ENCODE results near the gene RBM18. TPM values are rescaled to one million over a fixed set of nuclear protein-coding genes. Genes with fewer than 3 reads are reported as not detected.

Gene RBM18
- total and polyA plus RNA-seq, 4 experiments from 2014 or later: 15.4 to 23.8 (median 21.3) TPM

DNA sequence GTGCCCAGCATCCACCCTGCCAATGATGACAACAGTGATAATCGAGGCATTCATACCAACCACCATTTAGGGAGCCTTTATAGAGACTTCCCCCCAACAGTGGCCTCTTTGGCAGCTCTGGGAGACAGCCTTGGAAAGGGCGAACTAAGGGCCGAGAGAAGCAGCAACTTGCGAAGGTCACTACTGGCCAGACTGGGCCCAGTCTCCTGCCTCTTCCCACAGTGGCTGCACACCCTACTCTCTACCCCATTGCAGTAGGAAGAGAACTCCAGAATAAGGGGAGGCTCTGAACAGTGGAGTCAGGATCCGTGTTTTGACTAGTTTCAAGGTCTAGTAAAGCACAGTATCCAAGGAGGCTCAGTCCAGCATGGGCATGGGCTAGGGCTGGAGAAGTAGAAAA lies 41.2 kb downstream of the RBM18 start:
- no peaks in the 10 kb centered on the region for H3K9me3 ChIP-seq (ENCODE audit: control insufficient read depth in 1 of 2, low read length in 2 of 2)
- intact Hi-C loops (cut with micrococcal nuclease): no loop called here
- H3K27ac ChIP-seq (ENCODE audit: low read depth, low read length): no peak overlapping the region
- peaks cover 10% of the 10 kb centered on the region for H3K4me1 ChIP-seq (ENCODE audit: insufficient read depth, low read length)
- H3K27me3 ChIP-seq (ENCODE audit: insufficient read depth, low read length): peaks cover 29% of the 10 kb centered on the region
- ChIA-PET POLR2A (ENCODE audit: partially characterized antibody) (no interaction called here), CTCF (ENCODE audit: partially characterized antibody) (no interaction called here)
- Mint-ChIP-seq H3K27ac (peak overlapping the region in 1 of 7 donors; percentile 6), H3K27me3 (peaks cover 63 to 70% of the 10 kb centered on the region in 2 donors), H3K9me3 (no peaks in the 10 kb centered on the region), H3K36me3 (no peaks in the 10 kb centered on the region), H3K4me3 (peak overlapping the region in 1 of 8 donors; percentile 20), H3K4me1 (peaks cover 9 to 39% (median 23%) of the 10 kb centered on the region in 4 donors)
- no peaks in the 10 kb centered on the region for H3K36me3 ChIP-seq (ENCODE audit: insufficient read depth, low read length)
- H3K4me3 ChIP-seq (ENCODE audit: low read length in 2 of 2): no peak overlapping the region
- no peak for DNase-seq

DNA sequence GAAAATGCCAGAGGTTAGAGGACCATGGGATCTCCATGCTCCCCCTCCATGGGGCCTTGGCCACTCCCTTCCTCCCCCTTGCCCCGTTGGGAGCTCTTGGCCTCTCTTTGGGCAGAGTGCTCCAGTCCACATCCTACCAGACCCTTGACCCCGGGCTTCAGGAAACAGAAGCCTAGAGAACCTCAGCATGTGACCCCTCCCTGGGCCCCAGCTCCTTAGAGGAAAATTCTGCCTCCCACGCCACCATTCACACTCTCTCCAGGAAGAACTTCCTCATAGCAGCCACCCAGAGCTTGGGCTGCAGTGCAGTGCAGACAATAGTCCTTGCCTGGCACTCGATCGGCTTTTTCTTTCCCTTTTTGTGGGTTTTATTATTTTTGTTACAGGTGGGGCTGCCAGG lies 41.8 kb downstream of the RBM18 start:
- Mint-ChIP-seq H3K9me3 (no peaks in the 10 kb centered on the region), H3K27ac (peak overlapping the region in 1 of 7 donors; percentile 6), H3K36me3 (no peaks in the 10 kb centered on the region), H3K4me3 (no peak overlapping the region), H3K27me3 (peaks cover 69 to 75% of the 10 kb centered on the region in 2 donors), H3K4me1 (peaks cover 12 to 45% (median 28%) of the 10 kb centered on the region in 4 donors)
- intact Hi-C loops (cut with micrococcal nuclease): no loop called here
- H3K27me3 ChIP-seq (ENCODE audit: insufficient read depth, low read length): peaks cover 29% of the 10 kb centered on the region
- no peaks in the 10 kb centered on the region for H3K36me3 ChIP-seq (ENCODE audit: insufficient read depth, low read length)
- no peak for DNase-seq
- no peak overlapping the region for H3K4me3 ChIP-seq (ENCODE audit: low read length in 2 of 2)
- H3K9me3 ChIP-seq (ENCODE audit: control insufficient read depth in 1 of 2, low read length in 2 of 2): no peaks in the 10 kb centered on the region
- H3K4me1 ChIP-seq (ENCODE audit: insufficient read depth, low read length): peaks cover 10% of the 10 kb centered on the region
- ChIA-PET CTCF (ENCODE audit: partially characterized antibody) (no interaction called here), POLR2A (ENCODE audit: partially characterized antibody) (no interaction called here)
- H3K27ac ChIP-seq (ENCODE audit: low read depth, low read length): no peak overlapping the region

DNA sequence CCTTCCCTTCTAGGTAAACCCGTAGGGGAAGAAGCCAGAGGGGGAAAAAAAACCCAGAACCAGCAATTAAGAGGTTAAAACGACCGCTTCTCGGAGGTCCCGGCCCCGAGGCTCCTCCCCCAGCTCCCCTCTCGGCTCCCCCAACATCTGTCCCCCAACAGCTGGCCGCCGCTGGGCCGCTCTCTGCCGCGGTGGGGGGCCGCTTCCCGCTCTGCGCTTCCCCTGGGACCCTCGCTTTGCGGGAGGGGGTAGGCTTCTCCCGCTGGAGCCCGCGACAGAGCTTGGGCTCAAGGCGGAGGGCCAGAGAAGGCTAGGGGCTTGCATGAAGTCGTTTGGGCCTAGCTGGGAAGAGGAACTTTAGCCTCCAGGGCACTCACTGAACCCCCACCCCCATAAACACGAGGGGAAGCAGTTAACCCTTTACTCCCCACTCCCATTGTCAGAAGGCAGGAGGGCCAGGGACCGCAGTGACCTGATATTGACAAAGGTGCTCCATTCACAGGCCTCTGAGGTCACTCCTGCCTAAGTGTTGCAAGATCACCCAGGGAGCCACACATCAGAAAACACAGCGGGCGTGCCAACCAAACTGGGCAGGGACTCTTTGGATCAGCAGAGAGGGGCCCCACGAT lies 43.3 kb downstream of the RBM18 start:
- Mint-ChIP-seq H3K4me1 (peaks cover 14 to 36% (median 28%) of the 10 kb centered on the region in 4 donors), H3K27me3 (peaks cover 66 to 70% of the 10 kb centered on the region in 2 donors), H3K4me3 (no peak overlapping the region), H3K9me3 (peaks cover 0 to 2% (median 0%) of the 10 kb centered on the region in 8 donors), H3K27ac (no peak overlapping the region), H3K36me3 (no peaks in the 10 kb centered on the region)
- CTCF ChIA-PET (ENCODE audit: partially characterized antibody): interaction anchor here (1.4 kb wide), 1 partner anchor 97 kb away, joined by 3 read pairs; no protein-coding TSS in a partner anchor
- Histone ChIP-seq H3K27me3 (ENCODE audit: insufficient read depth, low read length) (peaks cover 32% of the 10 kb centered on the region), H3K4me3 (ENCODE audit: low read length in 2 of 2) (no peak overlapping the region), H3K36me3 (ENCODE audit: insufficient read depth, low read length) (no peaks in the 10 kb centered on the region), H3K27ac (ENCODE audit: low read depth, low read length) (no peak overlapping the region), H3K4me1 (ENCODE audit: insufficient read depth, low read length) (peaks cover 10% of the 10 kb centered on the region), H3K9me3 (ENCODE audit: control insufficient read depth in 1 of 2, low read length in 2 of 2) (no peaks in the 10 kb centered on the region)
- POLR2A ChIA-PET (ENCODE audit: partially characterized antibody): no interaction called here
- DNase-seq: no peak
- intact Hi-C loops (cut with micrococcal nuclease): no loop called here

DNA sequence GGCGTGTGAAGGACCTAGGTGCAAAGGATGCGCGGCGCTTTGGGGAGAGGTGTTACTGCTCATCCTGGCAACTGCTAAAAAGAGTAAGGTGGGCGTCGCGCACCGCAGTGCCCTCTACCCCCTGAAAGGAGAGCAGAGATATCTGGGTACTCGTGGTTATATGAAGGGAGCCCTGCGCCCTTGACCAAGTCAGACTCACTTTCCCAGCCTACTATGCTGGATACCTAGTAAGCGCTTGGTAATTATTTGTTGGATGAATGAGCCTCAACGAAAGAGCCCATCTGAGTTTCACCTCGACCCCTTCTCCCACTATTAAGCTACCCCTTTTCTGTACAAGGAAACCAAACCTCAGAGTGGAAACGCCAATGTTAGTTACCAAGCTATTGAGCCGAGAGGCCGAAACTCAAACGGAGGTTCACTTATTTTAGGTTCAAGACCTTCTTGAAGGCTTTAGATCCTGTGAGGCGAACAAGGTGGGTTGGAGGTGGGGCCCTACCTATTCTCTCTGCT lies 43.9 kb downstream of the RBM18 start:
- POLR2A ChIA-PET (ENCODE audit: partially characterized antibody): no interaction called here
- H3K4me3 Mint-ChIP-seq: peak overlapping the region in 4 of 8 donors; percentile 35 to 84 (median 67)
- Histone ChIP-seq H3K27me3 (ENCODE audit: insufficient read depth, low read length) (peaks cover 37% of the 10 kb centered on the region), H3K27ac (ENCODE audit: low read depth, low read length) (no peak overlapping the region), H3K9me3 (ENCODE audit: control insufficient read depth in 1 of 2, low read length in 2 of 2) (no peaks in the 10 kb centered on the region), H3K36me3 (ENCODE audit: insufficient read depth, low read length) (no peaks in the 10 kb centered on the region), H3K4me3 (ENCODE audit: low read length in 2 of 2) (no peak overlapping the region), H3K4me1 (ENCODE audit: insufficient read depth, low read length) (peaks cover 10% of the 10 kb centered on the region)
- no peaks in the 10 kb centered on the region for H3K36me3 Mint-ChIP-seq
- intact Hi-C loops (cut with micrococcal nuclease): no loop called here
- H3K27me3 Mint-ChIP-seq: peaks cover 67 to 73% of the 10 kb centered on the region in 2 donors
- H3K9me3 Mint-ChIP-seq: peaks cover 0 to 2% (median 0%) of the 10 kb centered on the region in 8 donors
- CTCF ChIA-PET (ENCODE audit: partially characterized antibody): interaction anchor here (1.4 kb wide), 1 partner anchor 96 kb away, joined by 3 read pairs; no protein-coding TSS in a partner anchor
- no peak for DNase-seq
- H3K27ac Mint-ChIP-seq: no peak overlapping the region
- H3K4me1 Mint-ChIP-seq: peaks cover 14 to 36% (median 26%) of the 10 kb centered on the region in 4 donors

DNA sequence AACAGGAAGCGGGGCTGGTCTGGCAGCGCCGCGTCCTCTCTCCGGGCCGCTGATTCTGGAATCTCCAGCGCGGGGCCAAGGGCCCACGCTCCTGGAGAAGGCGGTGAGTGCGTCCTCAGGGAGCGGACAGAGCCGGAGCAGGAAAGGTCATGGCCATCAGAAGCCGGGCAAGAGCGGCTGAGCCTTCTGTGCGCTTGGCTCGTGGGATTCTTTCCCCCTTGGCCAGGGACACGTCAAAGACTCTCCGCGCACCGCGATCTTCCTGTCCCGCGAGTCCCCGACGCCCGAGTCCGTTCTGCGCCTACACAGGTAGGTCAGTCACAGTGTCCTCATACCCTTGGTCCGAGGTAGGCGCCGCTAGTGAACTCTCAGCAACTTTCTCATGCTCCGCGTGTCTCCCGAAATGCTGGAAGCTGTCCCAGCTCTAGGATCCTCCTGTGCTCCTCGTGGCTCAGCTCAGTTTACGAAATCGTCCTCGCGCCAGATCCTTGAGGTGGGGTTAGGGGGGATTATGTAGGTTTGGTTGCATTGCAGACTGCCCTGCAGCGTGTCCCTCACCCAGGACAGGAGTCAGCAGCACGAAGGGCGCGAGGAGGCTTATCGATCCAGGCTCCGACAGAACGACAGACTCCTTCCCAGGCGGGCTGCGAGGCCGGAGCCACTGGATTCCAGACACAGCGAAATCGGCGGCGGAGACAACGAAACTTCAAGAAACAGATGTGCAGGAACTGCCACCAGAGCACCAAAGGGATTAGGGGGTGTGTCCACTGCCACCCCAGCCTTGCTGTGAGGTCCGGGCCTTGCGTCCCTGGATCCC lies 44.6 kb downstream of the RBM18 start:
- Mint-ChIP-seq H3K27ac (peak overlapping the region in 1 of 7 donors; percentile 49), H3K4me3 (peak overlapping the region in 7 of 8 donors; percentile 19 to 85 (median 63)), H3K9me3 (peaks cover 0 to 2% (median 0%) of the 10 kb centered on the region in 8 donors), H3K36me3 (no peaks in the 10 kb centered on the region), H3K27me3 (peaks cover 66 to 78% of the 10 kb centered on the region in 2 donors), H3K4me1 (peaks cover 14 to 36% (median 26%) of the 10 kb centered on the region in 4 donors)
- intact Hi-C loops (cut with micrococcal nuclease): no loop called here
- Histone ChIP-seq H3K27me3 (ENCODE audit: insufficient read depth, low read length) (peaks cover 43% of the 10 kb centered on the region), H3K4me1 (ENCODE audit: insufficient read depth, low read length) (peaks cover 10% of the 10 kb centered on the region), H3K9me3 (ENCODE audit: control insufficient read depth in 1 of 2, low read length in 2 of 2) (no peaks in the 10 kb centered on the region), H3K4me3 (ENCODE audit: low read length in 2 of 2) (no peak overlapping the region), H3K27ac (ENCODE audit: low read depth, low read length) (no peak overlapping the region), H3K36me3 (ENCODE audit: insufficient read depth, low read length) (no peaks in the 10 kb centered on the region)
- CTCF ChIA-PET (ENCODE audit: partially characterized antibody): interaction anchor here (1.1 to 1.4 kb wide), 2 partner anchors 14 to 95 kb away, joined by 3 read pairs; no protein-coding TSS in a partner anchor
- POLR2A ChIA-PET (ENCODE audit: partially characterized antibody): no interaction called here
- DNase-seq: no peak

DNA sequence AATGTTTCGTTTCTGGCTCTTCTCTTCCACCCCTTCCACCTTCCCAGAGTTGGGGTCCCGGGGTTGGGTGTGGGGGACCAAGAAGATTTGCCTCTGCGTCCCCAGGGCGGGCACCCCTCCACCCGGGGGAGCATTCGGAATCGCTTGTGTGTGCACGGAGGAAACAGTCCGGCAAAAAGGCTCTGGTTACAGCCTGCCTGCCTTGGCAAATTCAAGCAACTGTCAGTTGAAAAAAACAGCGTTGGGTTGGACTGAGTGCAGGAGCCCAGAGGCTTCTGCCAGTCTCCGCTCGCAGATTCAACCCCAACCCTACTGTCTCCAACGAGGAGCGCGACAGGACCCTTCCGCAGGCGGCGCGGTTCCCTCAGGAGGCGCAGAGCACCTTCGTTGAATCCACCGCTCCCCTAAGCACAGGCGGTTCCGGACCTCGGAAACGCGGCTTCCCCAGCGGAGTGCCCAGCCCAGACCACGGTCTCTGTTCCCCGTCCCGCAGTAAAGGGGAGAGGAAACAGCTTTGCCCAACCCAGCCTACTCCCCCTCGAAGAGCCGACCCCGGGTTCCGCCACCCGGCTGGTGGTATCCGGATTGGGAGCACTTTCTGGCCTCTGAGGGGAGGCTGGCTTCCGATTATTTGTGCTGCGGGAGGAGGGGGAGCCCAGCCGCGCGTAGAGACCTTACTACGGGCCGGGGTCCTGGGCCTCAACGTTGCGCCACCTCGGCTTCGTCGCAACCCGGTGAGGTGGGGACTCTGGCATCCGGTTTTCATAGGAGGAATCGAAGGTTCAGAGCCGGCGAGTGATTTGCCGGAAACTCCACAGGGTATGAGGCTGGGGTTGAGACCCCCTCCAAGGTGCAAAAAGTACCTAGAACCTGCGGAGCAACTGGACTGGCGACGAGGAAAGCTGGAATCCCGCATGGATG lies 45.4 kb downstream of the RBM18 start:
- ChIA-PET POLR2A (ENCODE audit: partially characterized antibody) (no interaction called here), CTCF (ENCODE audit: partially characterized antibody) (interaction anchor here (1.1 kb wide), 1 partner anchor 14 kb away, joined by 3 read pairs; no protein-coding TSS in a partner anchor)
- intact Hi-C loops (cut with micrococcal nuclease): no loop called here
- H3K4me3 Mint-ChIP-seq: peak overlapping the region; percentile 39 to 85 (median 72)
- Histone ChIP-seq H3K9me3 (ENCODE audit: control insufficient read depth in 1 of 2, low read length in 2 of 2) (no peaks in the 10 kb centered on the region), H3K36me3 (ENCODE audit: insufficient read depth, low read length) (no peaks in the 10 kb centered on the region), H3K27me3 (ENCODE audit: insufficient read depth, low read length) (peaks cover 43% of the 10 kb centered on the region), H3K27ac (ENCODE audit: low read depth, low read length) (no peak overlapping the region), H3K4me1 (ENCODE audit: insufficient read depth, low read length) (peaks cover 10% of the 10 kb centered on the region), H3K4me3 (ENCODE audit: low read length in 2 of 2) (no peak overlapping the region)
- H3K27ac Mint-ChIP-seq: peak overlapping the region in 1 of 7 donors; percentile 12
- H3K27me3 Mint-ChIP-seq: peaks cover 66 to 79% of the 10 kb centered on the region in 2 donors
- no peak for DNase-seq
- no peaks in the 10 kb centered on the region for H3K36me3 Mint-ChIP-seq
- H3K9me3 Mint-ChIP-seq: peaks cover 0 to 2% (median 0%) of the 10 kb centered on the region in 8 donors
- H3K4me1 Mint-ChIP-seq: peaks cover 15 to 41% (median 29%) of the 10 kb centered on the region in 4 donors
